Sigmoid colon (tissue), 3 donors: ENCODE results near the gene CBX6.

Experiments
- CTCF ChIP-seq, 4 experiments: fragments of 450-650 bp in 3 of 4; fragments of 200-600 bp in 1 of 4; IDR thresholded peaks; one replicate each; pipeline ENCODE4 v1.5.1; 2016 to 2019; ENCODE audit warnings: antibody characterized with exemption in 4 of 4, mild to moderate bottlenecking in 3 of 4, moderate library complexity in 2 of 4
- POLR2A ChIP-seq, 2 donors: fragments of 450-650 bp; IDR thresholded peaks; one replicate each; pipeline ENCODE4 v1.6.1; 2016; ENCODE audit warnings: antibody characterized with exemption in 2 of 2, mild to moderate bottlenecking in 2 of 2, moderate library complexity in 2 of 2

DNA sequence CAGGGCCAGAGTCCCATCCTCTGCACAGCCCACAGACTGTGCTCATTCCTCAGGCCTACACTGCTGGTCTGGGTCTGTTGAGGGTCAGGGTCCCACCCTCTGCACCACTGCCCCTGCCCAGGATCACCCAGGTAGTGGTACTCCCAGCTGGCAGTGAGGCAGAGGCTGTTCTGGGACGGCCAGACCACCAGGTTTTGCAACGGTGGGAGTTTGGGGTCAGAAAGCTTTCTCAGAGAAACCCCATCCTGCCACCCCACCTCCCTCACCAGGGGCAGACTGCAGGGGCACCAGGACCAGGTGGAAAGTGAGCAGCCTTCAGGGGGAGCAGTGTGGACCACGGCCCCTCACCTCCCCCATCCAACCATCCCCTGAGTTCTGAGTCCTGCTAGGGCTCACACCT is 39.0 kb downstream of the CBX6 start:
- TF ChIP-seq CTCF (IDR thresholded peaks at IDR 0.05), result no peak
- TF ChIP-seq POLR2A (IDR thresholded peaks at IDR 0.05), result no peak
